ENCODE results near the gene SHISA7. TPM values are rescaled to one million over a fixed set of nuclear protein-coding genes. Genes with fewer than 3 reads are reported as not detected.
"Not testable (repeated sequence)": the region's sequence is repeated elsewhere in the genome, so short reads cannot be mapped to it uniquely, and the experiment has no call there.

Gene SHISA7
- total and polyA plus RNA-seq, 2 donors (not counting 1 experiment from before 2014, with no cell fraction given), result not detected

DNA sequence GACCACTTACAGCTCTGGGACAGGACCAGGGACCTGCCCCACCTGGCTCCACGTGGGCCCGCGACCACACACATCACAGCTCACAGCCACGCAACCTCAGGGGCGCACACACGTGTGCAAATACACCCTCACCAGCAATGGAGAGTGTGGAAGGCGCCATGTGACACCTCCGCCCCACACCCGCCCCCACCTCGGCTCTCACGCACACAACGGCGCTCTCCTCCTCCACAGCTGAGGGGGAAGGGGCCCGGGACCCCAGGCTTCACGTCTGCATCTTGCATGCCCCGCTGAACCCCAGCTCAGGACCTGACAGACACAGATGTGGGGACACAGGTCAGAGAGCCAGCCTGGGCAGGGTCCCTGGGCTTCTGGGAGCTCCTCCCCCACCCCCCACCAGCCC is 6.4 kb upstream of the SHISA7 start:
- no peak for DNase-seq (ENCODE audit: low read depth in 2 of 2)
- H3K27ac ChIP-seq (ENCODE audit: insufficient read depth, low read length), result no peak overlapping the region
- H3K9ac ChIP-seq (ENCODE audit: insufficient read depth, low read length), result no peak overlapping the region
- no peaks in the 10 kb centered on the region for H3K9me3 ChIP-seq (ENCODE audit: control insufficient read depth, insufficient read depth, low read depth, low read length)
- no peak overlapping the region for H2AFZ ChIP-seq (ENCODE audit: low read length)
- peaks cover 26% of the 10 kb centered on the region for H3K27me3 ChIP-seq (ENCODE audit: control insufficient read depth, insufficient read depth, low read length)
- H3K4me3 ChIP-seq (replicated peaks in 1 of 4; ENCODE audit: control extremely low read depth in 1 of 4, insufficient read depth in 1 of 4, low read depth in 3 of 4, low read length in 4 of 4), result no peak overlapping the region
- H3K4me1 ChIP-seq (ENCODE audit: control insufficient read depth, extremely low read depth, insufficient read depth, low read length), result no peaks in the 10 kb centered on the region
- H3K79me2 ChIP-seq (ENCODE audit: control insufficient read depth, insufficient read depth, low read length), result no peaks in the 10 kb centered on the region
- H3K4me2 ChIP-seq (ENCODE audit: extremely low read depth, insufficient read depth, low read length), result no peak overlapping the region
- TF ChIP-seq EZH2 (IDR thresholded peaks at IDR 0.05; ENCODE audit: low read length, missing control alignments), result no peak
- TF ChIP-seq, protein P1, sequence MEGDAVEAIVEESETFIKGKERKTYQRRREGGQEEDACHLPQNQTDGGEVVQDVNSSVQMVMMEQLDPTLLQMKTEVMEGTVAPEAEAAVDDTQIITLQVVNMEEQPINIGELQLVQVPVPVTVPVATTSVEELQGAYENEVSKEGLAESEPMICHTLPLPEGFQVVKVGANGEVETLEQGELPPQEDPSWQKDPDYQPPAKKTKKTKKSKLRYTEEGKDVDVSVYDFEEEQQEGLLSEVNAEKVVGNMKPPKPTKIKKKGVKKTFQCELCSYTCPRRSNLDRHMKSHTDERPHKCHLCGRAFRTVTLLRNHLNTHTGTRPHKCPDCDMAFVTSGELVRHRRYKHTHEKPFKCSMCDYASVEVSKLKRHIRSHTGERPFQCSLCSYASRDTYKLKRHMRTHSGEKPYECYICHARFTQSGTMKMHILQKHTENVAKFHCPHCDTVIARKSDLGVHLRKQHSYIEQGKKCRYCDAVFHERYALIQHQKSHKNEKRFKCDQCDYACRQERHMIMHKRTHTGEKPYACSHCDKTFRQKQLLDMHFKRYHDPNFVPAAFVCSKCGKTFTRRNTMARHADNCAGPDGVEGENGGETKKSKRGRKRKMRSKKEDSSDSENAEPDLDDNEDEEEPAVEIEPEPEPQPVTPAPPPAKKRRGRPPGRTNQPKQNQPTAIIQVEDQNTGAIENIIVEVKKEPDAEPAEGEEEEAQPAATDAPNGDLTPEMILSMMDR (conservative IDR thresholded peaks at IDR 0.05 in 1 of 2, IDR thresholded peaks at IDR 0.05 in 1 of 2; ENCODE audit: low read depth in 1 of 2, low read length in 2 of 2), result no peak
- H3K36me3 ChIP-seq (ENCODE audit: control insufficient read depth, insufficient read depth, low read length), result no peaks in the 10 kb centered on the region
- no peaks in the 10 kb centered on the region for H4K20me1 ChIP-seq (ENCODE audit: control insufficient read depth, extremely low read depth, insufficient read depth, low read length)

DNA sequence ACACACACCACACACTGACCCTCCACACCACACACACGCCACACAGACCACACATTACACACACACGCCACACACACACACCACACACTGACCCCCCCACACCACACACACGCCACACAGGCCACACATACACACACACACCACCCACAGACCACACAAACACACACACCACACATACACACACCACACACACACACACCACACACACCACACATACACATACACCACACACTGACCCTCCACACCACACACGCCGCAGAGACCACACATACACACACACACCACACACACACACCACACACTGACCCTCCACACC is 5.0 kb upstream of the SHISA7 start:
- H3K27ac ChIP-seq (ENCODE audit: insufficient read depth, low read length); H4K20me1 ChIP-seq (ENCODE audit: control insufficient read depth, extremely low read depth, insufficient read depth, low read length); H3K9me3 ChIP-seq (ENCODE audit: control insufficient read depth, insufficient read depth, low read depth, low read length); H3K36me3 ChIP-seq (ENCODE audit: control insufficient read depth, insufficient read depth, low read length); H3K4me2 ChIP-seq (ENCODE audit: extremely low read depth, insufficient read depth, low read length); H3K4me1 ChIP-seq (ENCODE audit: control insufficient read depth, extremely low read depth, insufficient read depth, low read length); DNase-seq (ENCODE audit: low read depth in 2 of 2); H2AFZ ChIP-seq (ENCODE audit: low read length); H3K4me3 ChIP-seq (replicated peaks in 1 of 4; ENCODE audit: control extremely low read depth in 1 of 4, insufficient read depth in 1 of 4, low read depth in 3 of 4, low read length in 4 of 4); H3K9ac ChIP-seq (ENCODE audit: insufficient read depth, low read length); H3K79me2 ChIP-seq (ENCODE audit: control insufficient read depth, insufficient read depth, low read length): not testable (repeated sequence)
- H3K27me3 ChIP-seq (ENCODE audit: control insufficient read depth, insufficient read depth, low read length), result peaks cover 37% of the 10 kb centered on the region

DNA sequence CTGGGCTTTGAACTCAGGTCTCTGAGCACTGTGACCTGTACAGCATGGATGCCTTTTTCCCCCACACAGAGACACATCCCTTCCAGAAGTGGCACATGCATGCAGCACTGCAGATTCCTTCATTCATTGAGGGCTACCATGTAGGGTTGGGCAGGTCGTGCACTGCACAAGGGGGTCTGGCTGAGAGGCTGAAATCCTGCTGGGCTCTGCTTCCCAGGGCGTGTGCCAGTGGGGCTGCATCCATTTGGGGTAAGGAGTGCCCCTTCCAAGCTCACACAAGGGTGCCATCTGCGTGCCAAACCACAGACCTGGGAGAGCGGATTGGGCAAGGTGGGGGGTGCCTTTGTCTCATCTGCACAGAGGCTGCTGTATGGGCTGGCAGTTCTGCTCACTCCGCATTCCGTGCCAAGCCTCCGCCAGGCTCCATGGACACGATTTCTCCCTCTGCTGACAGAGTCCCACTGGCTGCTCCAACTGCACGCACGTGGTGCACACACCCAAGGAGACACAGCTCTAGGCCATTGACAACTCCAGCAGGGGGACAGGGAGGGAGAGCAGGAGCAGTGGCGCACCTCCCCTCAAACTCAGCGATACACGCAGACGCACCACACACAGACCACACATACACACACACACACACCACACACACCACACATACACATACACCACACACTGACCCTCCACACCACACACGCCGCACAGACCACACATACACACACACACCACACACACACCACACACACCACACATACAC is 4.5 kb upstream of the SHISA7 start:
- Histone ChIP-seq H3K79me2 (ENCODE audit: control insufficient read depth, insufficient read depth, low read length) (no peaks in the 10 kb centered on the region), H3K36me3 (ENCODE audit: control insufficient read depth, insufficient read depth, low read length) (no peaks in the 10 kb centered on the region), H2AFZ (ENCODE audit: low read length) (no peak overlapping the region), H3K4me3 (replicated peaks in 1 of 4; ENCODE audit: control extremely low read depth in 1 of 4, insufficient read depth in 1 of 4, low read depth in 3 of 4, low read length in 4 of 4) (no peak overlapping the region), H3K27ac (ENCODE audit: insufficient read depth, low read length) (no peak overlapping the region), H3K27me3 (ENCODE audit: control insufficient read depth, insufficient read depth, low read length) (peaks cover 40% of the 10 kb centered on the region), H3K9me3 (ENCODE audit: control insufficient read depth, insufficient read depth, low read depth, low read length) (no peaks in the 10 kb centered on the region), H4K20me1 (ENCODE audit: control insufficient read depth, extremely low read depth, insufficient read depth, low read length) (no peaks in the 10 kb centered on the region), H3K4me2 (ENCODE audit: extremely low read depth, insufficient read depth, low read length) (no peak overlapping the region), H3K4me1 (ENCODE audit: control insufficient read depth, extremely low read depth, insufficient read depth, low read length) (no peaks in the 10 kb centered on the region), H3K9ac (ENCODE audit: insufficient read depth, low read length) (no peak overlapping the region)
- DNase-seq (ENCODE audit: low read depth in 2 of 2), result peak in 1 of 2 donors; percentile 20
- TF ChIP-seq, protein P1 (conservative IDR thresholded peaks at IDR 0.05 in 1 of 2, IDR thresholded peaks at IDR 0.05 in 1 of 2; ENCODE audit: low read depth in 1 of 2, low read length in 2 of 2), result no peak
- TF ChIP-seq EZH2 (IDR thresholded peaks at IDR 0.05; ENCODE audit: low read length, missing control alignments), result no peak

Data from fibroblast of lung (primary cell).